ENCODE results near the gene ENO4. TPM values are rescaled to one million over a fixed set of nuclear protein-coding genes. Genes with fewer than 3 reads are reported as not detected.

Gene ENO4
- total and polyA plus RNA-seq, 9 donors, result 0.30 to 2.8 (median 0.72) TPM

DNA sequence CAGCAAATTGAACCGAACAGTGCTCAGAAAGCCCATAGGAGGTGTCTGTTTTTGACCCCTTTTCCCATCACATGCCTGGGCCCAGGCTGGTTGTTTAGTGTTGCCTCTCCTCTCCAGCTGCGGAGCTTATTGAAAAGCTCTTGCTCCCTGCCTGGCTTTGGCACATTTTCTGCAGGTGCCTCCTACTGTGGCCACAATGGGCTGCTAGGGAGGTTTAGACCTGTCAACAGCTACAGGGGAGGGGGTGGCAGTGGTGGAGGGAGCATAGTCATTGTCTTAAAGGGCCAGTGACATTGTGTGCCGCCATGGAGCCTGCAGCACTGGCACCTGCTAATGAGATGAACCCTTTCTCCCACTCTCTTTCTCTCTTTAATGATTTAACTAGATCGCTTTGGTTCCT, 13.2 kb upstream of the ENO4 start:
- TF ChIP-seq EP300 (IDR thresholded peaks at IDR 0.05) (no peak), POLR2A (IDR thresholded peaks at IDR 0.05) (no peak)
- TF ChIP-seq, protein P1, sequence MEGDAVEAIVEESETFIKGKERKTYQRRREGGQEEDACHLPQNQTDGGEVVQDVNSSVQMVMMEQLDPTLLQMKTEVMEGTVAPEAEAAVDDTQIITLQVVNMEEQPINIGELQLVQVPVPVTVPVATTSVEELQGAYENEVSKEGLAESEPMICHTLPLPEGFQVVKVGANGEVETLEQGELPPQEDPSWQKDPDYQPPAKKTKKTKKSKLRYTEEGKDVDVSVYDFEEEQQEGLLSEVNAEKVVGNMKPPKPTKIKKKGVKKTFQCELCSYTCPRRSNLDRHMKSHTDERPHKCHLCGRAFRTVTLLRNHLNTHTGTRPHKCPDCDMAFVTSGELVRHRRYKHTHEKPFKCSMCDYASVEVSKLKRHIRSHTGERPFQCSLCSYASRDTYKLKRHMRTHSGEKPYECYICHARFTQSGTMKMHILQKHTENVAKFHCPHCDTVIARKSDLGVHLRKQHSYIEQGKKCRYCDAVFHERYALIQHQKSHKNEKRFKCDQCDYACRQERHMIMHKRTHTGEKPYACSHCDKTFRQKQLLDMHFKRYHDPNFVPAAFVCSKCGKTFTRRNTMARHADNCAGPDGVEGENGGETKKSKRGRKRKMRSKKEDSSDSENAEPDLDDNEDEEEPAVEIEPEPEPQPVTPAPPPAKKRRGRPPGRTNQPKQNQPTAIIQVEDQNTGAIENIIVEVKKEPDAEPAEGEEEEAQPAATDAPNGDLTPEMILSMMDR (IDR thresholded peaks at IDR 0.05), result no peak
- Histone ChIP-seq H3K27me3 (no peaks in the 10 kb centered on the region), H3K4me3 (no peak overlapping the region), H3K9me3 (no peaks in the 10 kb centered on the region), H3K36me3 (no peaks in the 10 kb centered on the region), H3K4me1 (ENCODE audit: insufficient read depth) (no peaks in the 10 kb centered on the region), H3K27ac (no peak overlapping the region)
- intact Hi-C loops (cut with DNase I), result no loop called here
- DNase-seq, result no peak
- WGBS, 3 donors, result 66 to 70% (median 68%) methylated on average over 4 of the region's 4 CpGs

DNA sequence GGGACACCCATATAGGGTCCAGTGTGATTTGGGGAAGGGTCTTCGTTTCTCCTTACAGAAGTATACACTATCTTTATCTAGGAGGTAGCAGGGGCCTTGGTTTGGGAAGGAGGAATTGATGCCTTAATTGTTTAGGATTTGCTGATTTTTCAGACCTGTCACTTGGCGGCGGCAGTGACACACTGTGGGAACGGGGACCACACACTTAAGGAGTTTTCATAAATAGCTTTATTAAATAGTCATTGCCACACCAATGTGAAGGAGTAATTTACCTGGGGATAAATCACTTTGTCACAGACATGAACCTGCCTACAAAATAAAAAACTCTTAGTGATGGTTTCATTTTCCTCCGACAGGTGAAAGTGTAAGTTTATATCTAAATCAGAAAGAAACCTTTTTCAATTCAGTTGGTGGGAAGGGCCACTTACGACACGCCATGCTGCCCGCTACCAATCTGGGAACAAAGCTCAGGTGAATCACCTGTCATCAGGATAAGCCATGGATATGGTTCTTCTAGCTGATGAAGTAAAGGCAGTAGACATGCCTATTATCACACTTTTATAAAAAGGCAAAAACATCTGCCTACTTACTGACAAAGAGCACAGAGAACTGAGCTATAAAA, 12.3 kb upstream of the ENO4 start:
- DNase-seq, result no peak
- Histone ChIP-seq H3K27me3 (no peaks in the 10 kb centered on the region), H3K4me3 (no peak overlapping the region), H3K4me1 (ENCODE audit: insufficient read depth) (no peaks in the 10 kb centered on the region), H3K36me3 (no peaks in the 10 kb centered on the region), H3K9me3 (no peaks in the 10 kb centered on the region), H3K27ac (no peak overlapping the region)
- 82 to 87% (median 86%) methylated on average over 8 of the region's 8 CpGs for WGBS, 3 donors
- intact Hi-C loops (cut with DNase I), result no loop called here
- TF ChIP-seq EP300 (IDR thresholded peaks at IDR 0.05) (no peak), POLR2A (IDR thresholded peaks at IDR 0.05) (no peak)

DNA sequence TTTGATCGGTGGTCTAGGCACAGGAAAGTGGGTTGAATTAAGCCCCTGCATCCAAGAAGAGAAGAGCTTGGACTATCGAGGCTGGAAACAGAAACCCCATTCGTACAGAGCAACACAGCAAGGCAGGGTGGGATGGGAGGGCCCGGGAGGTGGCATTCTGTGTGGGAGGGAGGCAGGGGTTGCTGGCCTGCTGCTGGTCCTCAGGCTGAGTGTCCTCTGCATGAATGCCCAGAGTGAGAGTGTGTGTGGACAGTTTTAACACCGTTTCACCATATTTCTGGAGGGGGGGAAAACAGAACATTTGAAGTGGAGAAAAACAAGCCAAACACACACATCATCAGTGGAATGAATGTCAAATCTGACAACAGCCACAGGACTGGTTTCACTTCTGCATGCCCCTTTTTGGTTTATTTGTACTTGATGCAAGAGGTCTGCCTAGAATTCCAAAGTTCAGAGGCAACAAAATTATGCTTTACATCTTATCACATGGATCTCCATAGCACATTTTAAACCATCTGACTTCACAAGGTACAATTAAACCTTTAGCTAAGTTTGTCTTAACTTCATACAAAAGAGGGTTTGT, 11.1 kb upstream of the ENO4 start:
- WGBS, 3 donors, result 73 to 84% (median 78%) methylated on average over 5 of the region's 5 CpGs
- Histone ChIP-seq H3K4me1 (ENCODE audit: insufficient read depth) (no peaks in the 10 kb centered on the region), H3K9me3 (no peaks in the 10 kb centered on the region), H3K4me3 (no peak overlapping the region), H3K36me3 (no peaks in the 10 kb centered on the region), H3K27me3 (no peaks in the 10 kb centered on the region), H3K27ac (no peak overlapping the region)
- intact Hi-C loops (cut with DNase I), result no loop called here
- TF ChIP-seq POLR2A (IDR thresholded peaks at IDR 0.05), result no peak
- TF ChIP-seq, protein P1 (IDR thresholded peaks at IDR 0.05), result no peak
- no peak for TF ChIP-seq EP300 (IDR thresholded peaks at IDR 0.05)
- no peak for DNase-seq

DNA sequence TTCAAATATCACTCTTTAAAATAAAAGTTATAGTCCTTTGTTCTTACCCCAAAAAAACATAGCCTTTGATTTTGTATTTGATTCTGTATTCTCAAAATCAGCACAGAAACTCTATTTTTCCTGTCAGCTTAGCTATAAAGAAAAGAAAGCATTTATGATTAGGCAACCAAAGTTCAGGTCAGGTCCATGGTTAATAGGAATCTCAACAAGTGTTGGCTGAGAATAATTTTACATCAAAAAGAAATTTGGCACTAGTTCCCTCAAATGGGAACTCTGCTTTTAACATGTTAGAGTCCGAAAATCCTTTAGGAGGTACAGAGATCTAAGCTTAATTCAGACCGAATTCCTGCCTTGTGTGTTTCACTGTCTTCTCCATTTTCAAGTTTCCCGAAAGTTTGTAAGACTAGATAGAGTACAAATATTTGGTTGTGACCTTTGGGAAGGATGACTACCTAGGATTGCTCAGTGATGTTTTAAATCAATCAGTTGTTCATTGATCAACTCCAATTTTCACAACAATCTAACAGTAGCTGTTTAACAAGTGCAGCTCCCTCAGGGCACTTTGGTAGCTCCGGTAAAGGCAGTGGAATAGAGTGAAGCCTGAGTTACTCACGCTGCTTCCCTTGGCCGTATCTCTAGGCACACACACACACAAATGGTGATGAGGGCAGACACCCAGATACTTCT, 8.8 kb upstream of the ENO4 start:
- WGBS, 3 donors, result 89 to 93% (median 92%) methylated on average over 6 of the region's 6 CpGs
- TF ChIP-seq EP300 (IDR thresholded peaks at IDR 0.05) (no peak), POLR2A (IDR thresholded peaks at IDR 0.05) (no peak)
- TF ChIP-seq, protein P1 (IDR thresholded peaks at IDR 0.05), result no peak

DNA sequence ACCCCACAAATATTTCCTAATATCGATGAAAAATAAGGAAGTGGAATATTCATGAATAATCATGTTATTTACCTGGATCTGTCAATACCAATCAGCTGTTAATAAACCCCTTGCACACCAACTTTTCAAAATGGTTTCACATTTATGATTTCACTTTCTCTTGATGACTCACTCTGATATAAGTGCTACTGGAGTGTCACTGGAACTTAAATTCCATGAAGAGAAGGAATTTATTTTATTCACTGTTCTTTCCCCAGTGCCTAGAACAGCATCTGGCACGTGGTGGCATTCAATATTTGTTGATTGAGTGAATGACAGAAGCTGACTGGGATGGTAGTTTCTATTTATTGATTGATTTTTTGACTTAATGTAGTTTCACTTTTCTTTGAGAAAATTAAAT, 3.5 kb upstream of the ENO4 start:
- Histone ChIP-seq H3K36me3 (no peaks in the 10 kb centered on the region), H3K9me3 (no peaks in the 10 kb centered on the region), H3K27ac (no peak overlapping the region), H3K27me3 (no peaks in the 10 kb centered on the region), H3K4me3 (no peak overlapping the region), H3K4me1 (ENCODE audit: insufficient read depth) (peaks cover 5% of the 10 kb centered on the region)
- WGBS, 3 donors, result 72 to 77% (median 77%) methylated on average over 2 of the region's 2 CpGs
- DNase-seq, result no peak
- TF ChIP-seq POLR2A (IDR thresholded peaks at IDR 0.05) (no peak), EP300 (IDR thresholded peaks at IDR 0.05) (no peak)
- TF ChIP-seq, protein P1 (IDR thresholded peaks at IDR 0.05), result no peak
- intact Hi-C loops (cut with DNase I), result no loop called here

More for the DNA sequence above, 8.8 kb upstream of the ENO4 start:
- Histone ChIP-seq H3K36me3 (no peaks in the 10 kb centered on the region), H3K4me1 (ENCODE audit: insufficient read depth) (no peaks in the 10 kb centered on the region), H3K4me3 (no peak overlapping the region), H3K27me3 (no peaks in the 10 kb centered on the region), H3K9me3 (no peaks in the 10 kb centered on the region), H3K27ac (no peak overlapping the region)
- DNase-seq, result no peak
- intact Hi-C loops (cut with DNase I), result no loop called here

All from ovary (tissue), 9 donors.